Peyer's patch (tissue), 4 donors: ENCODE results near the gene UBE2Q2. TPM values are rescaled to one million over a fixed set of nuclear protein-coding genes. Genes with fewer than 3 reads are reported as not detected.

Experiments used
- DNase-seq, 3 donors: peaks; one replicate each; pipeline ENCODE4 v3.0.0-alpha.2; 2017 to 2019
- H3K27ac ChIP-seq, 4 donors: fragments of 200-600 bp; sonication (generic); one replicate each; pipeline ENCODE4 v1.5.1; 2016 to 2019
- H3K27me3 ChIP-seq, 2 donors: fragments of 200-600 bp; sonication (generic); one replicate each; pipeline ENCODE4 v1.5.1; 2019
- H3K36me3 ChIP-seq, 3 donors: fragments of 200-600 bp; sonication (generic); one replicate each; pipeline ENCODE4 v1.5.1; 2016 to 2019
- H3K4me1 ChIP-seq, 4 donors: fragments of 200-600 bp; sonication (generic); one replicate each; pipeline ENCODE4 v1.5.1; 2016 to 2019
- H3K4me3 ChIP-seq, 4 donors: fragments of 200-600 bp; sonication (generic); 1 replicate in 3 of 4; 2 replicates in 1 of 4; pipeline ENCODE4 v1.5.1; 2016 to 2019; ENCODE audit warnings: mild to moderate bottlenecking in 1 of 4
- H3K9me3 ChIP-seq, 4 donors: fragments of 200-600 bp; sonication (generic); one replicate each; pipeline ENCODE4 v1.5.1; 2016 to 2019; ENCODE audit warnings: mild to moderate bottlenecking in 1 of 4
- CTCF ChIP-seq, 6 experiments: fragments of 450-650 bp in 4 of 6; fragments of 200-600 bp in 2 of 6; sonication (generic) in 1 of 6; IDR thresholded peaks; one replicate each; pipeline ENCODE4 v1.5.1; 2017 to 2019; ENCODE audit warnings: antibody characterized with exemption in 6 of 6, mild to moderate bottlenecking in 3 of 6, moderate library complexity in 1 of 6
- POLR2A ChIP-seq, 2 donors: fragments of 450-650 bp; IDR thresholded peaks; one replicate each; pipeline ENCODE4 v1.5.1; 2017; ENCODE audit warnings: antibody characterized with exemption in 2 of 2, mild to moderate bottlenecking in 2 of 2, moderate library complexity in 2 of 2
- total RNA-seq, 4 donors: library from RNA; depleted of rRNA; stranded (reverse); fragments of >200 nt; gene quantifications; one replicate each; pipeline ENCODE4 v1.1.0, GENCODE V29; 2016

UBE2Q2 gene
- total RNA-seq, 4 donors from 2014 or later = 9.3 to 52.0 (median 12.2) TPM

DNA sequence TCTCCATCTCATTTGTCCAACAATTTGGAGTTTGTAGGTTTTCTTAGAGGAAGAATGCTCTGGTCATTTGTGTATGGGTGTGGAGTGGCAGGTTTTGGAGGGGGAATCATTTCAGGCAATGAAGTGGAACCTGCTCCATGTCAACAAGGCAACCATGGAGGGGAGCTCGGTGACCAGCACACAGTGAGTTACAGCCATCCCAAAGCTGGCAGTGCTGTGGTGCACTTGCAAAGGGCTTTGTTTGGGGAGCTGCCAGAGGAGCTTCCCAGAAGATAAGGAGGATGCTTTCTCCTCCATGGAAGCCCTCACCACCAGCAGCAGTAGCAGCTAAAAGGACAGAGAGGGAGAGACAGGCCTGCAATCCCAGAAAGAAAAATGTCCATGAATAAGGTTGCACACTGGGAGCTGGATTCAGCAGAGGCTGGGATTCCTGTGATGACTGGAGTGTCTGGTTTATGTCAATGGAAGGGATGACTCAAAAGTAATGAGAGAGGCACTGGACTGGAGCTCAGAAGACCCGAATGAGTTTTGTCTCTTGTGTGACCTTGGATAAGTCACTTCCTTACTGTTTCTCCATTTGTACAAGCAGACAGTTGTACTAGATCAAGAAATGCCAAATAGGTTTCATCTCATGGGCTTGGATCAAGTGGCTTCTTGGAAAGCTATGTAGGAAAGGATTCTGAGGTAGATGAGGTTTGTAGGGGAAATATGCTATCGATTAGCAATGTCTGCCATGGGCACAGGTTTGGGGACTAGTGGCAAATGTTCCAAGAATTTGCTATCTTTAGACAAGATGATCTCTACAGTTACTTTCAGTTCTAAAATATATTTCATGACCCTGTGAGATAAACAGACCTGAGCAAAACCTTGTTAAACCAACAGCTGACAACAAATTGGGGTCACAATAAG, 27.2 kb upstream of the UBE2Q2 start:
- no peak for TF ChIP-seq CTCF (IDR thresholded peaks at IDR 0.05)
- no peak for TF ChIP-seq POLR2A (IDR thresholded peaks at IDR 0.05)
- Histone ChIP-seq H3K4me3 (no peak overlapping the region), H3K27ac (no peak overlapping the region), H3K36me3 (no peaks in the 10 kb centered on the region), H3K9me3 (no peaks in the 10 kb centered on the region), H3K4me1 (no peaks in the 10 kb centered on the region), H3K27me3 (no peaks in the 10 kb centered on the region)
- no peak for DNase-seq

DNA sequence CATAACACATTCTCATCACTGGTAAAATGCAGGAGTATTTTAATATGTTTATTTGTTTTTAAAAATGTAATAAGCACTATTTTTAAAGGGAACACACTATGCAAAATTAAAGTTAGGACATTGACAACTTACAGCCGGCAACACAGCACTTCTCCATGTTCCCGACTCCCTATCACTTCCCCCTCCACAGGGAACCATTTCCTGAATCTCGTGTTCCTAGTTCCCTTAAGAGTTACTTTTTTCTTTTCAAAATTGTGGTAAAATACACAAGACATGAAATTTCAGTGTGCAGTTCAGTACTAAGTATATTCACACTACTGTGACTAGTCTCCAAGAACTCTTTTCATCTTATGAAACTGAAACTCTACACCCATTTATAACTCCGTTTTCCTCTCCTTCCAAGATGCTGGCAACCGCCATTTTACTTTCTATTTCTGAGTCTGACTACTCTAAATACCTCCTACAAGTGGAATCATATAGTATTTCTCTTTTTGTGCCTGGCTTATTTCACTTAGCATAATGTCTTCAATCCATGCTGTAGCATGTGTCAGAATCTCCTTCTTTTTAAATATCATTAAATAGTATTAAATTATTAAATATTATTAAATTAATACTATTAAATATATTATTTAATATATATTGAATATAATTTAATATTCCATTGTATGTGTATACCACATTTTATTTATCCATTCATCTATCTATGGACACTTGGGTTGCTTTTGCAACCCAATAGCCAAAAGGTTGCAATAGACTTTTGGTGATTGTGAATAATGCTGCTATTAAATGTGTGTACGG, 25.9 kb upstream of the UBE2Q2 start:
- H3K27me3 ChIP-seq = no peaks in the 10 kb centered on the region
- peak overlapping the region in 2 of 4 donors; percentile 34 to 42 for H3K4me3 ChIP-seq
- H3K27ac ChIP-seq = no peak overlapping the region
- no peaks in the 10 kb centered on the region for H3K36me3 ChIP-seq
- TF ChIP-seq CTCF (IDR thresholded peaks at IDR 0.05) (no peak), POLR2A (IDR thresholded peaks at IDR 0.05) (no peak)
- H3K4me1 ChIP-seq = no peaks in the 10 kb centered on the region
- DNase-seq = no peak
- no peaks in the 10 kb centered on the region for H3K9me3 ChIP-seq

DNA sequence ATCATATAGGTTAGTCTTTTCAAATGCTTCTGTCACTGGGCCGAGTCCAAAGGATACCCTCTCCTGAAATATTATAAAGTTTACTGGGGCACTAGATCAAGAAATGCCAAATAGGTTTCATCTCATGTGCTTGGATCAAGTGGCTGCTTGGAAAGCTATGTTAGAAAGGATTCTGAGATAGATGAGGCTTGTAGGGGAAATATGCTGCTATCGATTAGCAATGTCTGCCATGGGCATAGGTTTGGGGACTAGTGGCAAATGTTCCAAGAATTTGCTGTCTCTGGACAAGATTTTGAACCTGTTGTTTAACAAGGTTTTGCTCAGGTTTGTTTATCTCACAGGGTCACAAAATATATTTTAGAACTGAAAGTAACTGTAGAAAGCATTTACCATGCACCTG, 23.0 kb upstream of the UBE2Q2 start:
- H3K4me1 ChIP-seq = no peaks in the 10 kb centered on the region
- TF ChIP-seq POLR2A (IDR thresholded peaks at IDR 0.05) (no peak), CTCF (IDR thresholded peaks at IDR 0.05) (no peak)

GRCh38 chr15:75821786-75822345, 21.4 kb upstream of the UBE2Q2 start:
- no peaks in the 10 kb centered on the region for H3K27me3 ChIP-seq
- TF ChIP-seq CTCF (IDR thresholded peaks at IDR 0.05) = no peak
- no peak for TF ChIP-seq POLR2A (IDR thresholded peaks at IDR 0.05)

More for the DNA sequence above, 23.0 kb upstream of the UBE2Q2 start:
- Histone ChIP-seq H3K4me3 (no peak overlapping the region), H3K36me3 (no peaks in the 10 kb centered on the region), H3K27me3 (no peaks in the 10 kb centered on the region), H3K27ac (no peak overlapping the region), H3K9me3 (no peaks in the 10 kb centered on the region)
- DNase-seq = no peak

DNA sequence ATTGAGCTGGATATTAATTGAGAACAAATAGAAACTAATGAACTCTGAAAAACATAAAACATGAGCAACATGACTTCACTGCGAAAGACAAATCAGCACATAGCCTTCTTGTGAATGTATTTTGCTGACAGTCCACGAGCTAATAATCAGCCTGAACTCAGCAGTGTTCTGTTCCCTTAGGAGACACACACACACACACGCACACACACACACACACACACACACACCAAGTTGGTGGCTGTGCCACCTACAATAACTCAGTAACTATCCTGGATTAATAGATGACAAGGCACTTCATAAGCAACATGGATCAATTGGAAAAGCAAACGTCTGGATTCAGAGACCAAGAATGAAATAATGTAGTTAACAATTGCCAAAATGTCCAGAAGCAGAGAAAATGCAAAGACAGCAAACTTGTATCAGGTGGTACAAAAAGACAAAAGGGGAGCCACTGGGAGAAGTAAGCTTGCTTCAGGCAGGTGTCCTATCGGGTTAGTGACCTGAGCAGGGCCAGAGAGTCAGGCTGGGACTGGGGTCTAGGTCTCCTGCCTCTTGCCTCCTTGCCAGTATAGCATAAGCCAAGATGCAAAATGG, 20.5 kb upstream of the UBE2Q2 start:
- no peak for DNase-seq
- Histone ChIP-seq H3K27ac (no peak overlapping the region), H3K4me1 (no peaks in the 10 kb centered on the region), H3K9me3 (no peaks in the 10 kb centered on the region), H3K4me3 (no peak overlapping the region), H3K27me3 (no peaks in the 10 kb centered on the region), H3K36me3 (no peaks in the 10 kb centered on the region)
- TF ChIP-seq POLR2A (IDR thresholded peaks at IDR 0.05) (no peak), CTCF (IDR thresholded peaks at IDR 0.05) (no peak)

More at GRCh38 chr15:75821786-75822345, 21.4 kb upstream of the UBE2Q2 start:
- H3K36me3 ChIP-seq = no peaks in the 10 kb centered on the region
- no peaks in the 10 kb centered on the region for H3K4me1 ChIP-seq
- H3K27ac ChIP-seq = no peak overlapping the region
- H3K9me3 ChIP-seq = no peaks in the 10 kb centered on the region
- H3K4me3 ChIP-seq = no peak overlapping the region
- DNase-seq = no peak
